ENCODE measurements around the gene DUSP16.

Gene DUSP16

DNA sequence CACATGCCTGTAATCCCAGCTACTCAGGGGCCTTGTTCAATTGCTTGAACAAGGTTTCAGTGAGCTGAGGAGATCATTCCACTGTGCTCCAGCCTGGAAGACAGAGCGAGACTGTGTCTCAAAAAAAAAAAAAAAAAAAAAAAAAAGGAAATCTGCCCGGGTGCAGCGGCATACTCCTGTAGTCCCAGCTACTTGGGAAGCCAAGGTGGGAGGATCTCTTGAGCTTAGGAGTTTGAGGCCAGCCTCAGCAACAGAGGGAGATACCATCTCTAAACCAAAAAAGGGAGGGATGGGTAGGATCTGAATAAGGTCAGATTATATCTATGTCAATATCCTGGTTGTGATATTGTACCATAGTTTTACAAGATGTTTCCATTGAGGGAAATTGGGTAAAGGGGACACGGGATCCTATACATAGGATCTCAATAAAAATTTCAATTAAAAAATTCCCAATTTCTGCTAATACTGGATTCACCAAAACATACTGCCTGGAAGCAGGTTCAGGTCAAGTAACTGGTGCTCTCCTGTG, 129.4 kb downstream of the DUSP16 start:
- no peak for DNase-seq

DNA sequence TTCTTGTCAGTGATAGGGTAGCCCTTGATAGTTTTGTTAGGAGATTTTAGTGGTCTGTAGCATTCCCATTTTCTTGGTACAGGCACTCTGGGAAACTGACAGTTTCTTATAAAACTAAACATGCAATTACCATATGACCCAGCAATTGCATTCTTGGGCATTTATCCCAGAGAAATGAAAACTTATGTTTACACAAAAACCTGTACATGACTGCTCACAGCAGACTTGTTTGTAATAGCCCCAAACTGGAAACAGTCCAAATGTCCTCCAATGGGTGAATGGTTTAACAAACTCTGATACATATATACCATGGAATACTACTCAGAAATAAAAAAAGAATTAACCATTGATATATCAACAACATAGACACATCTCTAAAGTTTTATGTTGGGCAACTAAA, 130.3 kb downstream of the DUSP16 start:
- DNase-seq = no peak

DNA sequence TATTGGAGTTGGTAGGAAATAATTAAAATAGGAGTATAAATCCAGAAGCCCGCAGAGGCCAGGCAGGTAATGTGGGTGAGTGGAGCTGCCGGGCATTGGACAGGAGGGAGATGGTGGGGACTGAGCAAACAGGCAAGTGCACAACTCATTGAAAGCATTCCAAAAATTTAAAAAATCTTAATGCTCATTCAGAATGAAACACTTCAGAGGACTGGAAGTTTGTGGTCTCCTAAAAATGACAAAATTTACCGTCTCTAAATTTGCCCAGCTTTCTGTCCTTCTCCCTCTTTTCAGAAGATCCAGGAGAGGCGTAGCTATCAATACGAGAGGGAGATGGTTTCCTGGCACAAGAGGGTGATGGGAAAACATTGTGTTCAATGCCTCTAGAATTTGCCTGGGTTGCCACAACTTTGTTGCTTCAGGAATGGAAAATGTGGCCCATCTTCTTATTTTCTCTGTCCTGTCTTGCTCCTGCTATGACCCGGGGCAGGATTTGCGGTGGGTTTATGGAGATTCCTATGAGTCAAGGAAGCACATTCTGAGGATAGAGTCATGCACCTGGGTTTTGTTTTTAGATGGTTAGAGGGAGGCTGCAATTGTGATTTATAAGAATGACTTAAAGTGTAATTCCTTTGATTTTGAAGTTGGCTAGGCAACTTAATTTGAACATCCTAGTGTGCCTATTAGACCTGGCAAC, 133.6 kb downstream of the DUSP16 start:
- DNase-seq = no peak

DNA sequence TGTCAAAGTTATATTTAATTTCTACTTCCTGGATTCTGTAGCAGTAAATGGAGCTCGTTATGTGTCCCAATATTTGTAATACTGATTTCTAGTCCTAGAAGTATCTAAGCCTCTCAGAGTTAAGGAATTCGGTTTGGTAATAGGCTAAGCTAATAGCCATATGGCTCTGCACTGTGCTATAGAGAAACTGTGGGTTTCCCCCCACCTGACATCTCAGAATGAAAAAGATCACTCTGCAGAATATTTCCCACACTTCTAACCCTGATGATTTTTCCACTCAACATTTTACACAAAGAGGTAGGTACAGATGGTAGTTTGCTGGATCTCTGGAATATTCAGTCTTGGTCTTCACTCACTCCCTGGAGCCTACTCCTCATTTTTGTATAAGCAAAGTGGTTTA, 134.6 kb downstream of the DUSP16 start:
- DNase-seq = no peak

DNA sequence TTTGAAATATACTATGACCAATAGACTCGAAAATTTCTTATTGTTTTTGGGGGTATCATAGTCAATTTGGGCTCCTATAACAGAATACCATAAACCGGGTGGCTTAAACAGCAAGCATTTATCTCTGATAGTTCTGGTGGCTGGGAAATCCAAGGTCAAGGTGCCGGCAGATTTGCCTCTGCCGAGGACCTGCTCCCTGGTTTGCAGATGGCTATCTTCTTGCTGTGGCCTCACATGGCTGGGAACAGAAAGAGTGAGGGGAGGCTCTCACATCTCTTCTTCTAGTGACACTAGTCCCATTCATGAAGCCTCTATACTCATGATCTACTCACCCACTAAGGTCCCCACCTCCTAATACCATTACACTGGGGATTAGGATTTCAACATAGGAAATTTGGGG, 135.1 kb downstream of the DUSP16 start:
- DNase-seq = no peak

DNA sequence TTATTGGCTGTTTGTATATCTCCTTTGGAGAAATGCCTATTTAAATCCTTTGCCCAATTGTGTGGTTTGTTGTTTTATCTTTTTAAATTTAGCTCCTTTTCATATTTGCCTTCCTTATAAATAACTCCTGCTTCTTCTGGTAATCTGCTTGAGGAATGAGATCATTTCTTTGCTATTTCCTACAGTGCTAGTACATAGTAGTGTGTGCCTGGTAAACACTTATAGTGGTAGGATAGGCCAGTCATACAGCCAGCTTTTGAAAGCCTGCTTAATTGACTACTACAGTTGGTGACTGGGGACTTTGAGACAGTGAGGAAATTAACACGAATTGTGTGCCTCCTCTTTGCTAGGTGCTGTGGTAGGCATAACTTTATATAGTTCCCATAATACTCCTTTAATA, 137.0 kb downstream of the DUSP16 start:
- DNase-seq = no peak

DNA sequence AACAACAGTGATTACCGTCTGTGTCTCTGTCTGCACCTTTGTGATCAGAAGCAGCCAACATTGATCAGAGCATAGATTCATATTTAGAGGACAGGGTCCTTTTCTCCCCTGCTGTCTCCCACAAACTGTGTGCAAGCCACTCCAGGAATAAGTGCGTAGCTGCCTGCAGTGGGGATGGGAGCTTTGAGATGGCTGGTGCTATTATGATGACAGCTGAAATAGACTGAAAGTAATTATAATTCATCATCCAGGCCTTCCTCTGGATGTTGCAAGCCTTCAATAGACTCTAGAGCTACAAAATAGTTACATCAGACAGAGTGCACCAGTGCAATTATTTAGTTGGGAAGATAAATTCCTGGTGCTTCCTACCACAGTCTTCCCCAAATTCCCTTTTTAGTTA, 137.7 kb downstream of the DUSP16 start:
- no peak for DNase-seq

Data from activated gamma-delta T cell treated with Interleukin-2 at 50 U/mL for 16 hours (primary cell).